Effector memory CD8-positive, alpha-beta T cell (primary cell): ENCODE results near the gene C9orf50.

Experiments used
- ATAC-seq: fragments of 150-1000 bp; cut with Tn5 transposase; replicated peaks from 2 replicates; pipeline ENCODE4 v1.10.0; 2021; ENCODE audit warnings: mild to moderate bottlenecking, moderate library complexity
- DNase-seq, 3 experiments: peaks; one replicate each; pipeline ENCODE4 v3.0.0; 2021
- H3K27ac Mint-ChIP-seq, 2 donors: one replicate each; pipeline ENCODE4 v1.8.0; 2022; ENCODE audit warnings: mild to moderate bottlenecking in 2 of 2, mixed read lengths in 2 of 2, moderate library complexity in 2 of 2
- H3K27me3 Mint-ChIP-seq, 2 donors: one replicate each; pipeline ENCODE4 v1.8.0; 2022; ENCODE audit warnings: mixed read lengths in 2 of 2
- H3K36me3 Mint-ChIP-seq: one replicate; pipeline ENCODE4 v1.8.0; 2022; ENCODE audit warnings: mild to moderate bottlenecking, moderate library complexity, mixed read lengths; ENCODE audit not compliant: insufficient read depth
- H3K4me1 Mint-ChIP-seq, 2 donors: one replicate each; pipeline ENCODE4 v1.8.0; 2022; ENCODE audit warnings: low read depth in 2 of 2, mixed read lengths in 2 of 2
- H3K4me3 Mint-ChIP-seq, 2 donors: one replicate each; pipeline ENCODE4 v1.8.0; 2022; ENCODE audit warnings: mild to moderate bottlenecking in 2 of 2, mixed read lengths in 2 of 2, moderate library complexity in 2 of 2
- H3K9me3 Mint-ChIP-seq, 2 donors: one replicate each; pipeline ENCODE4 v1.8.0; 2022; ENCODE audit warnings: mixed read lengths in 2 of 2

Gene C9orf50

DNA sequence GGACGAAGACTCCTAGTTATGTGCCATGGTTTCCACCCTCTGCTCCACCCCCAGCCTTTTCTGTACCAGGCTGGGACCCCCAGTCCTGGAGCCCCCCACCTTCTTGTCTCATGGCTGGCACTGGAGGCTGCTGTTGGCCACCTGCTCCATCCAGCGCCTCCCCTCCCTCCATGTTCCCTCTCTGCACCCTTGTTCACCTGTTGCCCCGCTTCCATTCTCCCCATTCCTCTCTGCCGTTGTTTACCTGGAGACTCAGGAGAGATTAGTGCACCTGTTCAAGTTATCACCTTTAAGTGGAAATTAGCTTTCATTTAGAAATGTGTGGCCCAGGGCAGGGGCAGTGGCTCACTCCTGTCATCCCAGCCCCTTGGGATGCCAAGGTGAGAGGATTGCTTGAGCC lies 12.3 kb upstream of the C9orf50 start:
- H3K9me3 Mint-ChIP-seq = no peaks in the 10 kb centered on the region
- peak overlapping the region in 1 of 2 donors; percentile 72 for H3K27ac Mint-ChIP-seq
- DNase-seq (no peak), ATAC-seq (no peak)
- H3K27me3 Mint-ChIP-seq = no peaks in the 10 kb centered on the region
- H3K4me1 Mint-ChIP-seq = peaks cover 29% of the 10 kb centered on the region in 2 donors
- H3K36me3 Mint-ChIP-seq = peaks cover 62% of the 10 kb centered on the region
- no peak overlapping the region for H3K4me3 Mint-ChIP-seq

DNA sequence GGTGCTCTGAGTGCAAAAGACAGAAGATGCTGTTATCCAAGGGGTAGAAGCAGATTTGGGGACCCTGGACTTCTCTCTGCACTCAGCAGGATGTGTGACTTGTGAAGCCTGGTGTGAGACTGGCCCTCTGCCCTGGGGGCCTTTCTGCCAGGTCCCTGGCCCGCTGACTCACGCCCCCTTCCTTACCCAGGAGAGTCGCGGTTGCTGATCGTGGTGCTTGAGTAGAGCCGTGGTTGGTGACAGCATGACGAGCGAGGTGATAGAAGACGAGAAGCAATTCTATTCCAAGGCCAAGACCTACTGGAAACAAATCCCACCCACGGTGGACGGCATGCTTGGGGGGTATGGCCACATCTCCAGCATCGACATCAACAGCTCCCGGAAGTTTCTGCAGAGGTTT lies 11.6 kb upstream of the C9orf50 start:
- H3K27me3 Mint-ChIP-seq = no peaks in the 10 kb centered on the region
- H3K4me1 Mint-ChIP-seq = peaks cover 30 to 36% of the 10 kb centered on the region in 2 donors
- no peak for ATAC-seq
- no peak for DNase-seq
- H3K9me3 Mint-ChIP-seq = no peaks in the 10 kb centered on the region
- H3K36me3 Mint-ChIP-seq = peaks cover 55% of the 10 kb centered on the region
- H3K27ac Mint-ChIP-seq = peak overlapping the region in 1 of 2 donors; percentile 72
- no peak overlapping the region for H3K4me3 Mint-ChIP-seq

DNA sequence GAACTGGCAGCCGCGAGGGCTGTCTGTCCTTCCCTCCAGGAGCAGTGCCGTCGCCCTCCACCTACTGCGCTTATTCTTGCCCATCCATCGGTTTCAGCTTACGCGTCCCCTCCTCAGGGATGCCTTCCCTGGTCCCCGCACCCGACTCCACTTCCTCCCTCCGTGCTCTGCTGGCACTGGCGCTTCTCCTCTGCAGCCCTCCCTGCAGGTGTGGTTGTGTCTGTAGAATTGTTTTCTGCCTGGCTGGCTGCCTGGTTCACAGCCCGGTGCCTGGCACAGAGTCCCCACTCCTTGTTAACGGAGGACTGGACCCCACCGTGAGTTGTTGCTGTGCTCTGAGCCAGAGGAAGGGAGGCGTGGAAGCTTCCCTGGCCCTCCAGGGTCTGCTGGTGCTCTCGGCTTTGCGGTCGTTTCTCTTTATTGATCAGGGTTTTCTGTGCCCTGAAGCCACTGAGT lies 10.8 kb upstream of the C9orf50 start:
- DNase-seq (no peak), ATAC-seq (no peak)
- Mint-ChIP-seq H3K36me3 (peaks cover 53% of the 10 kb centered on the region), H3K9me3 (no peaks in the 10 kb centered on the region), H3K27me3 (no peaks in the 10 kb centered on the region), H3K27ac (peak overlapping the region; percentile 72 to 86), H3K4me3 (no peak overlapping the region), H3K4me1 (peaks cover 37 to 43% of the 10 kb centered on the region in 2 donors)

DNA sequence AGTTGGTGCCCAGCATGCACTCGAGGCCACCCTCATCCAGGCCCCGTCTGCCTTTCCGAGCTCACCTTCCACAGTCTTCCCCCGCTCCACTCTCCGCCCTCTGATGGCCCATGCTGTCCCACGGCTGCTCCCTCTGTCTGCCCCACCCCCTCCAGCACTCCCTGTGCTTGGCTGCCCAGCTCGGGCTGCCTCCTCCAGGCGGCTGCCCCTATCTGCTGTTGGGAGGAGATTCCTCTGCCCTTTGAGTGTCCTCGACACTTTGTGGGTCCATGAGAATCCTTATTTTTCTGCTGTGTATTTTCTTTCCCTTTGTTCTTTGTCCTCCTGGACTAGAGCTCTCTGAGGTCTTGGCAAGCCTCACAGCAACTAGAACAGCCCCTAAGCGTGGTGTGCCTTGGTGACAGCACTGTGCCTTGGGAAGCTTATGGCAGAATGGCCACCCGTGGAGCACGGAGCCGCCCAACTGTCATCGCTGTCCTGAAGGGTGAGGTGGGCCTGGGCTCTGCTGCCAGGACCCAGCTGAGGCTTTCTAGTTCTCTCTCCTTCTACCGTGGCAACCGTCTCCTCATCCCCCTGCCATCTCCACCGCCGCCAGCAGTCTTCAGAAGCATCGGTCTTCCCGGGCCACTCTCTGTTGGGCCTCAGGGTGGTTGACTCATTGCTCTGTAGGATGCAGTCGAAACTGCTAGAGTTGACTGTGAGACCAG lies 10.2 kb upstream of the C9orf50 start:
- no peak for ATAC-seq
- Mint-ChIP-seq H3K4me3 (no peak overlapping the region), H3K9me3 (no peaks in the 10 kb centered on the region), H3K27ac (peak overlapping the region; percentile 16 to 72), H3K36me3 (peaks cover 52% of the 10 kb centered on the region), H3K4me1 (peaks cover 39 to 45% of the 10 kb centered on the region in 2 donors), H3K27me3 (no peaks in the 10 kb centered on the region)
- no peak for DNase-seq

DNA sequence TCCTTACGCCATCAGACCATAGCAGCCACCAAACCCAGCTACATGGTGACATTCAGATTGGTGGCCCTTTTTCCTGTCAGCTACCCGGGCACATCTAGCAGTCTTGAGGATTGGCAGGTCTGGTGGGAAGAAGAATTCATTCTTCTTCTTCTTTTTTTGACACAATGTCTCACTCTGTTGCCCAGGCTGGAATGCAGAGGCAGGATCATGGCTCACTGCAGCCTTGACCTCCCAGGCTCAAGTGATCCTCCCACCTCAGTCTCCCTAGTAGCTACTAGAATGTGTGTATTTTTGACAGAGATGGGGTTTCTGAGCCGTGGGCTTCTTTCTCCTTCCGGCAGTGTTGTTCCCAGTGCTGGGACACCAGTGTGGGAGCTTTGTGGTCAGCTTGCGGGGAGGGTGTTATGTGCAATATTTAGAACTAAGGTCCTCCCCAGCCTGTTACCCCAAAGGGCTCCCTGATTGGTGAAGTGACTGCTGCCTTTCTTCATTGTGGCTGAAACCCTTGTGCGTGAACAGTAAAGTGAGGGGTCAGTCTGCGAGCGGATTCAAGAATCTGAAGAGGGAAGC lies 8.4 kb upstream of the C9orf50 start:
- Mint-ChIP-seq H3K4me3 (peak overlapping the region in 1 of 2 donors; percentile 41), H3K27ac (peak overlapping the region in 1 of 2 donors; percentile 96), H3K36me3 (peaks cover 52% of the 10 kb centered on the region), H3K4me1 (peaks cover 43 to 50% of the 10 kb centered on the region in 2 donors), H3K9me3 (no peaks in the 10 kb centered on the region), H3K27me3 (no peaks in the 10 kb centered on the region)
- ATAC-seq = no peak
- no peak for DNase-seq

DNA sequence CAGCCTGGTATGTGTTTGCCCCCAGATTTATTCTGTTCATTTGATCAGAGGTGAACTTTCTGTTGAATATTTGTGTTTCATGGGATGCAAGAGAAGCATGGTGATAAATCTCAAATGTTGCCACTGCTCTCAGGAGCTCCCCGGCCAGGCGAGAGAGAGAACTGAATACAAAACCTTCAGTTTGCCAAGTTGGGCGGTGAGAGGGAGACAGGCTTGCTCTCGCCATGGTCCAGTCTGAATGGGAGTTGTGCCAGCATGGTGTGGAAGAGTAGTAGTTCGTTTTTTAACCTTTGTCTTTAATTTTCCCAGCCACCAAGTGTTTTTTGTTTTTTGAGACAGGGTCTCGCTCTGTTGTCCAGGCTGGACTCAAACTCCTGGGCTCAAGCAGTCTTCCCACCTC lies 7.8 kb upstream of the C9orf50 start:
- no peaks in the 10 kb centered on the region for H3K9me3 Mint-ChIP-seq
- ATAC-seq = no peak
- peaks cover 48% of the 10 kb centered on the region for H3K36me3 Mint-ChIP-seq
- peak overlapping the region; percentile 95 to 96 for H3K27ac Mint-ChIP-seq
- H3K27me3 Mint-ChIP-seq = peaks cover 0 to under 1% of the 10 kb centered on the region in 2 donors
- no peak for DNase-seq
- H3K4me1 Mint-ChIP-seq = peaks cover 47 to 55% of the 10 kb centered on the region in 2 donors
- peak overlapping the region in 1 of 2 donors; percentile 41 for H3K4me3 Mint-ChIP-seq

DNA sequence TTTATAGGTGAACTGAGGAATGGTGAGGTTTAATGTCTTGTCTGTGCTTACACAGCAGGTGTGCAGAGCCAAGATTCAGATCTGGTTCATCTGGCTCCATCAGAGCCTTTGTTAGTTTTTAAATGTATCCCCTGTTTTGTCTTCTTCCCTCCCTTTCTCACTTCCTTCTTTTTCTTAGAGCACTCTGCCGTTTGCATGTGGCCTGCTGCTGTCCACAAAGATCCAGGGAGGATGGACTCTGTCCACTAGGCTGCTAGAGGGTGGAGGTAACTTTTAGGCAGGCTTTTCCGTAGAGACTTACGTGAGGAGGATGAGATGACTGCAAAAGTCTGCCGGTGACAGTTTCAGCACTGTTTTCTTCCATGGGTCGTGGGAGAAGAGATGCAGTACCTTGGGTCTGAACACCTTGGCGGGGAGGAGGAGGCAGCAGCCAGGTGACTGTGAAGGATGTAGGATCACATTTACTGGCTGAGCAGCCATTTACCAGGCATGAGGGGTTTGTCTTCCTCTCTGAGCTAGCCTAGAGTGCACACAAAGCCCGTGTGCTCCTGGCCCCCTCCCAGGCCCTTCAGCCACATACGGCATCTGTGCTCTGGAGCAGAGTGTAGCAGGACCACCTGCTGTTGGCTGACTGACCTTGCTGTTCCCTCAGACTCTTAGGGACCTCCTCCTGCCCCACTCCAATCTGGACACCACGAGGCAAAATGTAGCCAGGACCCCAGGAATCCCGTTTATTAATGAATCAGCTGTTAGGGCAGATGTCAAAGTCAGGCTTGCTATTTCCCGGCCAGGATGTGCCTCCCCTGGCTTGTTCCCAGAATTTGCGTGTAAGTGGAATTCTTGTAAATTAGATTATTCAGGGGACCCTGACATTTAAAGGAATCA lies 6.9 kb upstream of the C9orf50 start:
- ATAC-seq = no peak
- H3K27ac Mint-ChIP-seq = peak overlapping the region; percentile 95 to 96
- no peak for DNase-seq
- H3K27me3 Mint-ChIP-seq = peaks cover 0 to 9% of the 10 kb centered on the region in 2 donors
- no peaks in the 10 kb centered on the region for H3K9me3 Mint-ChIP-seq
- peak overlapping the region; percentile 83 to 89 for H3K4me3 Mint-ChIP-seq
- H3K4me1 Mint-ChIP-seq = peaks cover 49 to 58% of the 10 kb centered on the region in 2 donors
- H3K36me3 Mint-ChIP-seq = peaks cover 40% of the 10 kb centered on the region

DNA sequence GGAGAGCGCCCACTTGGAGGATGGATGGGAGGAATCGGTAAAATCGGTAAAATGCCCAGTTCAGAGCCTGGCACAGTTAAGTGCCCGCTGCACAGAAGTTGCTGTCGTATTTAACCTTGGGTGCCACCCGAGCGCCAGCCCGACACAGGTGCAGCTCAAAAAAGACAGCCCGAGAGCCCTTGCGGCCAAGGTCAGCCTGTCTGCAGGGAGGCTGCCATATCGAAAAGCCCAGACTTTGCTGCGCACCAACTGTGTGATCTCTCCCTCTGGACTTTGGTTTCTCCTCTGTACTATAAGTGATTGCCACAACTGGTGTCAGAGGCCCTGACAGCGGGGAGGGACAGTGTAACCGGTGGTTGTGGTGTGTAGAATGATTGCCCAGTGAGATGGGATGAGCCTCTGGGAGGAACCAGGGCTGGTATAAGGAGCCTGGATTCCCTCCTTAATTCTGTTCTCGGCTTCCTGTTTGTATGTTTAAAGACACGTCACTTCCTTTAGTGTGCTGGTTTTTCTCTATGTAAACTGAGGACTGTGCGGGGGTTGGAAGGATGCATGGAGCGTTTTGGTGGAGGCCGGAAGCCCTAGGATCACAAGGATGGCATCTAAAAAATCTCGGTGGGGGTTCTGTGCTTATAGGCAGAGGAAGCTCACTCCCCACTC lies 5.9 kb upstream of the C9orf50 start:
- peaks cover 36% of the 10 kb centered on the region for H3K36me3 Mint-ChIP-seq
- H3K4me3 Mint-ChIP-seq = peak overlapping the region; percentile 83 to 89
- DNase-seq = peak; percentile 44 to 45 (median 44)

DNA sequence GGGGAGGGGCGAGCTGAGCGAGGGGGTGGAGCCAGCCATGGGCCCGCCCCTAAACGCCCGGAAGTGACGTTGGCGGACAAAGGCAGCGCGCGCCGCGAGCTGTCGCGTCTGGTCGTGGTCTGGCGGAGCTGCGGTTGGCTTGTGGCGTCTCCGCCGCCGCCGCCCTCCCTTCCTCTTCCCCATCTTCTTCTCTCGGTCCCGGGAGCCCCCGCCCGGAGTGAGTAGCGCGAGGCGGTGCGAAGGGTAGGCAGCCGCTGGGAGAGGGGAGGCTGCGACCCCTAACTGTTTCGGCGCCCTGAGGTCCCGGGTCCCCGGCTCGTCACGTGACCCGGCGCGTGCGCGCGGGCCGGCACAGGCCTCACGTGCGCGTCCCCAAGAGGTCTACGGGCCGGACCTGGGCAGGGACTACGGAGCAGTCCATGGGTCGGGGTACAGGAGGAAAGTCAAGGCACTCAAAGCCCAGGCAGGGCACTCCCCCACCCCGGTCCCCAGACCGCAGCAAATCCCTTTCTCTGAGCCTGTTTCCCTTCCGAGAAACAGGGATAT lies 5.3 kb upstream of the C9orf50 start, which contains the start of gene NTMT1:
TSS of gene NTMT1 (plus strand) at position 85 of the 546 bp plus-strand sequence. CDS start 6,541 bp downstream, outside the sequence.
- ATAC-seq = peak; percentile 81
- H3K4me1 Mint-ChIP-seq = peaks cover 42 to 46% of the 10 kb centered on the region in 2 donors
- peak; percentile 88 to 94 (median 92) for DNase-seq
- H3K9me3 Mint-ChIP-seq = no peaks in the 10 kb centered on the region
- peak within 1 kb of the TSS; percentile 83 to 89 for H3K4me3 Mint-ChIP-seq
- peaks cover 4 to 23% of the 10 kb centered on the region in 2 donors for H3K27me3 Mint-ChIP-seq
- H3K27ac Mint-ChIP-seq = peak within 1 kb of the TSS; percentile 95 to 96
- H3K36me3 Mint-ChIP-seq = peaks cover 33% of the 10 kb centered on the region

More for the DNA sequence above, 5.9 kb upstream of the C9orf50 start:
- H3K4me1 Mint-ChIP-seq = peaks cover 47 to 52% of the 10 kb centered on the region in 2 donors
- H3K27ac Mint-ChIP-seq = peak overlapping the region; percentile 95 to 96
- no peaks in the 10 kb centered on the region for H3K9me3 Mint-ChIP-seq
- H3K27me3 Mint-ChIP-seq = peaks cover 0 to 17% of the 10 kb centered on the region in 2 donors
- ATAC-seq = peak; percentile 50

DNA sequence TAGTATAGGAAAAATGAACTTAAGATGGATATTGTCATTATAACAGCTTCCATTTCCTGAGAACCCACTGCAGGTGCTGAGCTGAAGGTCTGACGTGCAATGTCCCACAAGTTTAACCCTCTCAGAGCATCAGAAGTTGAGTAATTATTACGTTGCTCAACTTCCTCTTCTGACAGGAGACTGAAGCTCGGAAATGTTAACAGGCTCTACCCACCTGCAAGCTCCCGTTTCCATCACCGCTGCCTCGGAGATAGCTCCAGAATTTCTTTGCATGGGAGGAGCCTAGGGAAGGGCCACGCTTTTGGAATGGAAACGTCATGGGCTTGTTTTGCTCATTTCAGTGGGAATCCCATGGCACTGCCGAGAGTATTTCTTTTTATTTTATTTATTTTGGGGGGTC lies 4.0 kb upstream of the C9orf50 start:
- peaks cover 8 to 30% of the 10 kb centered on the region in 2 donors for H3K27me3 Mint-ChIP-seq
- H3K27ac Mint-ChIP-seq = peak overlapping the region; percentile 95 to 96
- peaks cover 38 to 45% of the 10 kb centered on the region in 2 donors for H3K4me1 Mint-ChIP-seq
- peak overlapping the region; percentile 83 to 89 for H3K4me3 Mint-ChIP-seq
- DNase-seq (no peak), ATAC-seq (peak; percentile 28)
- peaks cover 33% of the 10 kb centered on the region for H3K36me3 Mint-ChIP-seq
- no peaks in the 10 kb centered on the region for H3K9me3 Mint-ChIP-seq

DNA sequence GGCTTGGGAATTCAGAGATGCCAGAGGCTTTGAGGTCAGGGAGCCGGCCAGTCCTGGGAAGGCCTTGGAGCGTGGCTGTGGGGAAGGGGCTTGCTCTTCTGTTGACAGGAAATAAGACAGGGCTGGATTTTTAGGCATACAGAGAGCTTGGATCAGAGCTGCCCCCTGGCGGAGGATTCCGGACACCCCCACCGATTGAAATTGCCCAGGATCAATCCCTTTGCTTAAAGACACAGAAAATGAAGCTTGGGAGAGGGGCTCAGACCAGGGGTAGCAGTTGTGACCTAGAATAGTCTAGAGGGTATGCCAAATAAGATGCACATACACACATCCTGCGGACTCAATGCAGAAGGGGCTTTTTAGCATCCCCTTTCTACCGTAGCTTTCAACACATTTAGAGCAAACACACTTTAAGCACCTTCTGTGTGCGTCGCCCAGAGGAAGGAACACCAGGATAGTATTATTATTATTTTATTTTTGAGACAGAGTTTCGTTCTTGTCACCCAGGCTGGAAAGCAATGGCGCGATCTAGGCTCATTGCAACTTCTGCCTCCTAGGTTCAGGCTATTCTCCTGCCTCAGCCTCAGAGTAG lies 3.4 kb upstream of the C9orf50 start:
- H3K36me3 Mint-ChIP-seq = peaks cover 30% of the 10 kb centered on the region
- peak overlapping the region; percentile 63 to 89 for H3K4me3 Mint-ChIP-seq
- ATAC-seq = no peak
- H3K27me3 Mint-ChIP-seq = peaks cover 10 to 37% of the 10 kb centered on the region in 2 donors
- H3K4me1 Mint-ChIP-seq = peaks cover 33 to 39% of the 10 kb centered on the region in 2 donors
- no peaks in the 10 kb centered on the region for H3K9me3 Mint-ChIP-seq
- peak overlapping the region; percentile 62 to 96 for H3K27ac Mint-ChIP-seq
- DNase-seq = peak; percentile 62 to 67 (median 62)

DNA sequence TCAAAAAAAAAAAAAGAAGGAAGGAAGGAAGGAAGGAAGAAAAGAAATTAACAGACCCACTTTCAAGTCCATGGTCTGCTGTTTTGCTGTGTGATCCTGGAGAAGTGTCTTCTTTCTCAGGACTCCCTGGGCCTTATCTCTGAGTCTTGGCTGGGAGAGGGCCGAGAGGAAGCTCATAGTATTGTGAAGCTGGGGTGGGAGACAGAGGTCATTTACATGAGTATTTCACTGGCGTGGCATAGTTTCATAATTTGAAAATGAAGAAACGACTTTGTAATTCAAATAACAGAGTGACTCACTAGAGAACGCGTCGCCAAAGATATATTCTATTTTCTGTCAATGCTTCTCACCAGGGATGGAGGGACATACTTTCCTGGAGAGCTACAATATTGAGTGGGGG lies 2.4 kb upstream of the C9orf50 start:
- DNase-seq (no peak), ATAC-seq (no peak)
- Mint-ChIP-seq H3K4me1 (peaks cover 25 to 30% of the 10 kb centered on the region in 2 donors), H3K9me3 (no peaks in the 10 kb centered on the region), H3K36me3 (peaks cover 30% of the 10 kb centered on the region), H3K4me3 (no peak overlapping the region), H3K27me3 (peaks cover 20 to 46% of the 10 kb centered on the region in 2 donors), H3K27ac (no peak overlapping the region)
